Bronchial epithelial cell (primary cell): ENCODE data around the gene FYN. TPM values are rescaled to one million over a fixed set of nuclear protein-coding genes. Genes with fewer than 3 reads are reported as not detected.

Source experiments
- DNase-seq: peaks from one replicate; pipeline ENCODE4 v3.0.0-alpha.2; 2010; ENCODE audit warnings: low read depth
- FAIRE-seq: peaks from 2 replicates; lab custom pipeline; 2011; peaks lifted over from hg19 to GRCh38; lab: Jason Lieb, UNC
- H3K27me3 ChIP-seq: 2 replicates; pipeline ENCODE4 v1.5.1; 2011; ENCODE audit warnings: low read length; ENCODE audit not compliant: control insufficient read depth, insufficient read depth
- H3K36me3 ChIP-seq: 2 replicates; pipeline ENCODE4 v1.5.1; 2011; ENCODE audit warnings: low read length; ENCODE audit not compliant: control insufficient read depth, insufficient read depth
- H3K4me3 ChIP-seq: 2 replicates; pipeline ENCODE4 v1.5.1; 2011; ENCODE audit warnings: mild to moderate bottlenecking, low read depth, low read length, control low read depth
- total RNA-seq: library from RNA; depleted of rRNA; stranded (reverse); fragments of >200 nt; gene quantifications from 2 replicates; pipeline ENCODE4 v1.2.1, GENCODE V29; 2014
- TF ChIP-seq, protein P1 (sequence below): IDR thresholded peaks from 2 replicates; pipeline ENCODE4 v1.5.1; 2011; ENCODE audit warnings: mild to moderate bottlenecking, moderate library complexity, low read length, control low read depth, inconsistent platforms; ENCODE audit not compliant: insufficient read depth, severe bottlenecking

FYN gene
- total RNA-seq, 1 donor from 2014 or later, result 38.7 TPM

- no peak overlapping the region for H3K4me3 ChIP-seq
- H3K36me3 ChIP-seq, result no peaks in the 10 kb centered on the region
- TF ChIP-seq, protein P1, sequence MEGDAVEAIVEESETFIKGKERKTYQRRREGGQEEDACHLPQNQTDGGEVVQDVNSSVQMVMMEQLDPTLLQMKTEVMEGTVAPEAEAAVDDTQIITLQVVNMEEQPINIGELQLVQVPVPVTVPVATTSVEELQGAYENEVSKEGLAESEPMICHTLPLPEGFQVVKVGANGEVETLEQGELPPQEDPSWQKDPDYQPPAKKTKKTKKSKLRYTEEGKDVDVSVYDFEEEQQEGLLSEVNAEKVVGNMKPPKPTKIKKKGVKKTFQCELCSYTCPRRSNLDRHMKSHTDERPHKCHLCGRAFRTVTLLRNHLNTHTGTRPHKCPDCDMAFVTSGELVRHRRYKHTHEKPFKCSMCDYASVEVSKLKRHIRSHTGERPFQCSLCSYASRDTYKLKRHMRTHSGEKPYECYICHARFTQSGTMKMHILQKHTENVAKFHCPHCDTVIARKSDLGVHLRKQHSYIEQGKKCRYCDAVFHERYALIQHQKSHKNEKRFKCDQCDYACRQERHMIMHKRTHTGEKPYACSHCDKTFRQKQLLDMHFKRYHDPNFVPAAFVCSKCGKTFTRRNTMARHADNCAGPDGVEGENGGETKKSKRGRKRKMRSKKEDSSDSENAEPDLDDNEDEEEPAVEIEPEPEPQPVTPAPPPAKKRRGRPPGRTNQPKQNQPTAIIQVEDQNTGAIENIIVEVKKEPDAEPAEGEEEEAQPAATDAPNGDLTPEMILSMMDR, result no peak
- FAIRE-seq, result no peak
- DNase-seq, result no peak
- H3K27me3 ChIP-seq, result no peaks in the 10 kb centered on the region
These were observed 79.0 kb downstream of the FYN start for GRCh38 chr6:111794300-111794699.

DNA sequence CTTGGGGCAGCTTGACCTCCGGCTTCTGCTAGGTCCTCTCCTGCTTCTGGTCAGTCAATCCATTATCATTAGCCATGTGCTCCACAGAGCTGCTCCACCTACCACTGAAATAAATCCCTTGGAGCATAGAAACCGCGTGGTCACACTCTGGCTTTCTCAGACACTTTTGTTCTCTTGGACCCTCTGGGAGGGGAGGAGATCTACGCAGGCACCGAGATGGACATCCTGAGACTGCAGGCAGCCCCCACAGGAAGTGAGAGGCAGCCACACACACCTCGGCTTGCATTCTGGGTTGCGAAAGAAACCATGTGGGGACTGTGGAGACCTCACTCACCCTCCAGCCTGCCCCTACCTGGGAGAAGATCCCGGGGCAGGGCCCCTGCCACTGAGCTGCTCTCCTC lies 79.5 kb downstream of the FYN start:
- FAIRE-seq (no peak), DNase-seq (no peak)
- no peaks in the 10 kb centered on the region for H3K36me3 ChIP-seq
- no peaks in the 10 kb centered on the region for H3K27me3 ChIP-seq
- H3K4me3 ChIP-seq, result no peak overlapping the region
- TF ChIP-seq, protein P1, result no peak

GRCh38 chr6:111792914-111793700 lies 80.1 kb downstream of the FYN start:
- no peak for DNase-seq
- no peaks in the 10 kb centered on the region for H3K27me3 ChIP-seq
- H3K4me3 ChIP-seq, result no peak overlapping the region
- FAIRE-seq, result no peak
- TF ChIP-seq, protein P1, result no peak
- H3K36me3 ChIP-seq, result no peaks in the 10 kb centered on the region

DNA sequence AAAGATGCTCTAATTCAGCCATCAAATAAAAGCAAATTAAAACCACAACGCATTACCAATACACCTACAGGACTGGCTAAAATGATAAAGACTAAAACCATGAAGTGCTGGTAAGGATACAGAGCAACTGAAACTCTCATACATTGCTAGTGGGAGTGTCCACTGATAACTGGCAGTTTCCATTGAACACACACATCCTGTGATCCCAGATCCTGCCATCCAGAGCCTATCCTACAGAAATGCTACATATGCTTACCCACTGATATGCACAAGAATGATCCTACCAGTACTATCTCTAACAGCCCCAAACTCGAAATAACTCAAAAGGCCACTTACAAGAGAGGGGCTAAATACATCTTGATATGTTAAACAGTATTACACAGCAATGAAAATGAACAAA lies 81.0 kb downstream of the FYN start:
- TF ChIP-seq, protein P1, result no peak
- FAIRE-seq, result no peak

DNA sequence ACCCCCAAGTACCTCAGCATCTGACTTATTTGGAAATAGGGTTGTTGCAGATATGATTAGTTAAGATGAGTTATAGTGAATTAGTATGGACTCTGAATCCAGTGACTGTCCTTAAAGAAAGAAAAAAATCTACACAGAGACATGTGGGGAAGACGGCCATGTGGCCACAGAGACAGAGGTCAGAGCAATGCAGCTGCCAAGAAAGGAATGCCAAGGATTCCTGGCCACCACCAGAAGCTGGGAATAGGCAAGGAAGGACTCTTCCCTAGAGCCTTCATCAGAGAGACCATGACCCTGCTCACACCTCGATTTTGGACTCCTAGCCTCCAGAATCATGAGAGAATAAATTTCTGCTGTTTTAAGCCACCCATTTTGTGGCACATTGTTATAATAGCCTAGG lies 81.8 kb downstream of the FYN start:
- TF ChIP-seq, protein P1, result no peak
- FAIRE-seq (no peak), DNase-seq (no peak)

More for the DNA sequence above, 81.0 kb downstream of the FYN start:
- no peak overlapping the region for H3K4me3 ChIP-seq
- H3K27me3 ChIP-seq, result no peaks in the 10 kb centered on the region
- H3K36me3 ChIP-seq, result no peaks in the 10 kb centered on the region
- no peak for DNase-seq

GRCh38 chr6:111789598-111789997 lies 83.7 kb downstream of the FYN start:
- FAIRE-seq (no peak), DNase-seq (no peak)
- Histone ChIP-seq H3K4me3 (no peak overlapping the region), H3K27me3 (no peaks in the 10 kb centered on the region), H3K36me3 (no peaks in the 10 kb centered on the region)
- TF ChIP-seq, protein P1, result no peak

More for the DNA sequence above, 81.8 kb downstream of the FYN start:
- no peak overlapping the region for H3K4me3 ChIP-seq
- H3K36me3 ChIP-seq, result no peaks in the 10 kb centered on the region
- H3K27me3 ChIP-seq, result no peaks in the 10 kb centered on the region
